WTC11 (cell line): ENCODE data around the gene SH2D4B. TPM values are rescaled to one million over a fixed set of nuclear protein-coding genes. Genes with fewer than 3 reads are reported as not detected.

Source experiments
- ATAC-seq: fragments of 200-7000 bp; cut with Tn5 transposase; 2 replicates; pipeline ENCODE4 v1.10.0; 2021; ENCODE audit warnings: mild to moderate bottlenecking, moderate library complexity
- CTCF ChIA-PET: fragments of 300-600 bp; sonication (Branson Sonifier 250); formaldehyde crosslinking; loops from one replicate; lab custom pipeline; 2021; ENCODE audit warnings: antibody characterized with exemption; lab: Charles Lee
- POLR2A ChIA-PET: fragments of 350-600 bp; sonication (Branson Sonifier 250); formaldehyde crosslinking; loops from one replicate; lab custom pipeline; 2021; ENCODE audit warnings: antibody characterized with exemption; lab: Charles Lee
- DNase-seq: peaks from one replicate; pipeline ENCODE4 v3.0.0; 2021; ENCODE audit warnings: low spot score
- H3K27ac Mint-ChIP-seq: 2 replicates; pipeline ENCODE4 v1.8.0; 2021; ENCODE audit warnings: mixed read lengths
- H3K27me3 Mint-ChIP-seq: 2 replicates; pipeline ENCODE4 v1.8.0; 2021; ENCODE audit warnings: low read depth, mild to moderate bottlenecking, moderate library complexity, mixed read lengths
- H3K36me3 Mint-ChIP-seq: 2 replicates; pipeline ENCODE4 v1.8.0; 2021; ENCODE audit warnings: mixed read lengths
- H3K4me1 Mint-ChIP-seq: 2 replicates; pipeline ENCODE4 v1.8.0; 2022; ENCODE audit warnings: mixed read lengths
- H3K4me3 Mint-ChIP-seq: 2 replicates; pipeline ENCODE4 v1.8.0; 2021; ENCODE audit warnings: mild to moderate bottlenecking, moderate library complexity, mixed read lengths
- H3K9me3 Mint-ChIP-seq: 2 replicates; pipeline ENCODE4 v1.8.0; 2021; ENCODE audit warnings: mixed read lengths
- AR ChIP-seq: fragments of 250-450 bp; sonication (Bioruptor Pico); IDR thresholded peaks from 2 replicates; pipeline ENCODE4 v1.9.0; 2021; ENCODE audit warnings: mild to moderate bottlenecking
- ELF4 ChIP-seq: sonication (generic); formaldehyde crosslinking; IDR thresholded peaks from 2 replicates; pipeline ENCODE4 v1.8.1; 2022; ENCODE audit warnings: low read depth, mild to moderate bottlenecking, moderate library complexity, missing genetic modification reagents
- GRHL2 ChIP-seq: fragments of 250-450 bp; sonication (Bioruptor Pico); IDR thresholded peaks from 2 replicates; pipeline ENCODE4 v1.8.0; 2022; ENCODE audit warnings: mild to moderate bottlenecking, moderate library complexity; ENCODE audit not compliant: insufficient replicate concordance, severe bottlenecking
- GTF2I ChIP-seq: fragments of 250-450 bp; sonication (Bioruptor Pico); conservative IDR thresholded peaks from 2 replicates; pipeline ENCODE4 v1.4.0; 2021; ENCODE audit warnings: mild to moderate bottlenecking
- JAZF1 ChIP-seq: fragments of 250-450 bp; sonication (Bioruptor Pico); IDR thresholded peaks from 2 replicates; pipeline ENCODE4 v1.9.0; 2021; ENCODE audit warnings: moderate library complexity, mild to moderate bottlenecking, inconsistent platforms
- KAT7 ChIP-seq: sonication (generic); formaldehyde crosslinking; IDR thresholded peaks from 2 replicates; pipeline ENCODE4 v1.8.1; 2023; ENCODE audit warnings: missing genetic modification reagents, mild to moderate bottlenecking, borderline replicate concordance
- RELA ChIP-seq: sonication (generic); formaldehyde crosslinking; IDR thresholded peaks from 2 replicates; pipeline ENCODE4 v1.8.1; 2022; ENCODE audit warnings: missing genetic modification reagents, mild to moderate bottlenecking, borderline replicate concordance
- TP53 ChIP-seq: sonication (generic); formaldehyde crosslinking; IDR thresholded peaks from 2 replicates; pipeline ENCODE4 v1.8.1; 2023; ENCODE audit warnings: mild to moderate bottlenecking, missing genetic modification reagents
- ZNF121 ChIP-seq: sonication (generic); formaldehyde crosslinking; IDR thresholded peaks from 2 replicates; pipeline ENCODE4 v1.8.0; 2023; ENCODE audit warnings: missing genetic modification reagents
- ZNF532 ChIP-seq: fragments of 250-450 bp; sonication (Bioruptor Pico); IDR thresholded peaks from 2 replicates; pipeline ENCODE4 v1.9.0; 2021; ENCODE audit warnings: mild to moderate bottlenecking, borderline replicate concordance
- total RNA-seq: library from RNA; stranded (reverse); gene quantifications from 3 replicates; pipeline ENCODE4 v1.2.3, GENCODE V29; 2021
- TF ChIP-seq, protein P1 (sequence below): fragments of 250-450 bp; sonication (Bioruptor Pico); IDR thresholded peaks from 2 replicates; pipeline ENCODE4 v2.1.2; 2022; ENCODE audit warnings: mild to moderate bottlenecking, moderate library complexity
- TF ChIP-seq, protein P2 (sequence below): sonication (generic); formaldehyde crosslinking; IDR thresholded peaks from 2 replicates; pipeline ENCODE4 v1.8.0; 2022; ENCODE audit warnings: mild to moderate bottlenecking, missing genetic modification reagents
- TF ChIP-seq, protein P3 (sequence below): fragments of 250-450 bp; sonication (Bioruptor Pico); IDR thresholded peaks from 2 replicates; pipeline ENCODE4 v1.9.0; 2021; ENCODE audit warnings: moderate library complexity, mild to moderate bottlenecking, inconsistent platforms, borderline replicate concordance

Gene SH2D4B
- total RNA-seq, 1 experiment from 2014 or later: 0.04 TPM

GRCh38 chr10:80582286-80582960 lies 44.7 kb downstream of the SH2D4B start (continued):
- TF ChIP-seq, protein P1, sequence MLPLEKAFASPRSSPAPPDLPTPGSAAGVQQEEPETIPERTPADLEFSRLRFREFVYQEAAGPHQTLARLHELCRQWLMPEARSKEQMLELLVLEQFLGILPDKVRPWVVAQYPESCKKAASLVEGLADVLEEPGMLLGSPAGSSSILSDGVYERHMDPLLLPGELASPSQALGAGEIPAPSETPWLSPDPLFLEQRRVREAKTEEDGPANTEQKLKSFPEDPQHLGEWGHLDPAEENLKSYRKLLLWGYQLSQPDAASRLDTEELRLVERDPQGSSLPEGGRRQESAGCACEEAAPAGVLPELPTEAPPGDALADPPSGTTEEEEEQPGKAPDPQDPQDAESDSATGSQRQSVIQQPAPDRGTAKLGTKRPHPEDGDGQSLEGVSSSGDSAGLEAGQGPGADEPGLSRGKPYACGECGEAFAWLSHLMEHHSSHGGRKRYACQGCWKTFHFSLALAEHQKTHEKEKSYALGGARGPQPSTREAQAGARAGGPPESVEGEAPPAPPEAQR (CRISPR knock-in tag): no peak
- TF ChIP-seq KAT7: no peak
- no peak for TF ChIP-seq GRHL2
- TF ChIP-seq AR (CRISPR knock-in tag): no peak
- no peak for TF ChIP-seq RELA (CRISPR knock-in tag)
- TF ChIP-seq, protein P2, sequence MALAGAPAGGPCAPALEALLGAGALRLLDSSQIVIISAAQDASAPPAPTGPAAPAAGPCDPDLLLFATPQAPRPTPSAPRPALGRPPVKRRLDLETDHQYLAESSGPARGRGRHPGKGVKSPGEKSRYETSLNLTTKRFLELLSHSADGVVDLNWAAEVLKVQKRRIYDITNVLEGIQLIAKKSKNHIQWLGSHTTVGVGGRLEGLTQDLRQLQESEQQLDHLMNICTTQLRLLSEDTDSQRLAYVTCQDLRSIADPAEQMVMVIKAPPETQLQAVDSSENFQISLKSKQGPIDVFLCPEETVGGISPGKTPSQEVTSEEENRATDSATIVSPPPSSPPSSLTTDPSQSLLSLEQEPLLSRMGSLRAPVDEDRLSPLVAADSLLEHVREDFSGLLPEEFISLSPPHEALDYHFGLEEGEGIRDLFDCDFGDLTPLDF (CRISPR knock-in tag): no peak
- TF ChIP-seq GTF2I: no peak
- TF ChIP-seq JAZF1 (CRISPR knock-in tag): no peak
- no peak for TF ChIP-seq ELF4 (CRISPR knock-in tag)

- H3K27ac Mint-ChIP-seq: no peak overlapping the region
- DNase-seq (no peak), ATAC-seq (no peak)
- no peak overlapping the region for H3K4me3 Mint-ChIP-seq
- TF ChIP-seq, protein P3, sequence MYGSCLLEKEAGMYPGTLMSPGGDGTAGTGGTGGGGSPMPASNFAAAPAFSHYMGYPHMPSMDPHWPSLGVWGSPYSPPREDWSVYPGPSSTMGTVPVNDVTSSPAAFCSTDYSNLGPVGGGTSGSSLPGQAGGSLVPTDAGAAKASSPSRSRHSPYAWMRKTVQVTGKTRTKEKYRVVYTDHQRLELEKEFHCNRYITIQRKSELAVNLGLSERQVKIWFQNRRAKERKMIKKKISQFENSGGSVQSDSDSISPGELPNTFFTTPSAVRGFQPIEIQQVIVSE (CRISPR knock-in tag): no peak
- TF ChIP-seq ZNF121 (CRISPR knock-in tag): no peak
- TF ChIP-seq ZNF532 (CRISPR knock-in tag): no peak
- TF ChIP-seq TP53: no peak
- peaks cover 8% of the 10 kb centered on the region for H3K4me1 Mint-ChIP-seq
- ChIA-PET POLR2A (no interaction called here), CTCF (interaction anchor here (1.0 to 5.6 kb wide), 2 partner anchors 9 to 13 kb away, joined by 3 to 32 read pairs; no protein-coding TSS in a partner anchor)
- H3K9me3 Mint-ChIP-seq: peaks cover 17% of the 10 kb centered on the region
- H3K36me3 Mint-ChIP-seq: peaks cover 14% of the 10 kb centered on the region
- no peaks in the 10 kb centered on the region; the same call in 1 of the 2 replicates for H3K27me3 Mint-ChIP-seq
Observed at GRCh38 chr10:80583685-80584084, 46.0 kb downstream of the SH2D4B start.
